Epidermal melanocyte (primary cell): Measurements from ENCODE around the gene NTMT2.
"Not testable (repeated sequence)": the region's sequence is repeated elsewhere in the genome, so short reads cannot be mapped to it uniquely, and the experiment has no call there.

ENCODE experiments used
- DNase-seq: peaks from one replicate; pipeline ENCODE4 v3.0.0; 2011; ENCODE audit warnings: low spot score; ENCODE audit not compliant: insufficient read length

NTMT2 gene

GRCh38 chr1:170156594-170156993, 10.8 kb downstream of the NTMT2 start:
- DNase-seq: no peak

GRCh38 chr1:170157820-170158219, 12.1 kb downstream of the NTMT2 start:
- no peak for DNase-seq

- DNase-seq: peak; percentile 27
Measured at GRCh38 chr1:170162459-170163246, 16.9 kb downstream of the NTMT2 start.

GRCh38 chr1:170164103-170164763, 18.5 kb downstream of the NTMT2 start:
- DNase-seq: no peak

GRCh38 chr1:170166518-170167180, 20.9 kb downstream of the NTMT2 start:
- DNase-seq: no peak

- DNase-seq: no peak
Measured at GRCh38 chr1:170168265-170168664, 22.5 kb downstream of the NTMT2 start.

GRCh38 chr1:170170513-170170912, 24.8 kb downstream of the NTMT2 start:
- not testable (repeated sequence) for DNase-seq

GRCh38 chr1:170174395-170174794, 28.6 kb downstream of the NTMT2 start:
- no peak for DNase-seq

GRCh38 chr1:170175041-170175440, 29.3 kb downstream of the NTMT2 start:
- DNase-seq: no peak

- no peak for DNase-seq
Measured at GRCh38 chr1:170175484-170175883, 29.7 kb downstream of the NTMT2 start.

GRCh38 chr1:170176772-170177171, 31.0 kb downstream of the NTMT2 start:
- no peak for DNase-seq

GRCh38 chr1:170182442-170182841, 36.7 kb downstream of the NTMT2 start:
- DNase-seq: no peak

GRCh38 chr1:170192546-170192945, 46.8 kb downstream of the NTMT2 start:
- no peak for DNase-seq

GRCh38 chr1:170194451-170194850, 48.7 kb downstream of the NTMT2 start:
- DNase-seq: no peak

- DNase-seq: no peak
Measured at GRCh38 chr1:170196490-170197236, 50.9 kb downstream of the NTMT2 start.

GRCh38 chr1:170198090-170198489, 52.3 kb downstream of the NTMT2 start:
- no peak for DNase-seq

GRCh38 chr1:170198584-170198983, 52.8 kb downstream of the NTMT2 start:
- DNase-seq: no peak

- DNase-seq: no peak
Measured at GRCh38 chr1:170200161-170200560, 54.4 kb downstream of the NTMT2 start.

- DNase-seq: no peak
Measured at GRCh38 chr1:170200621-170201397, 55.0 kb downstream of the NTMT2 start.

- no peak for DNase-seq
Measured at GRCh38 chr1:170203693-170204092, 57.9 kb downstream of the NTMT2 start.

GRCh38 chr1:170204121-170204520, 58.4 kb downstream of the NTMT2 start:
- no peak for DNase-seq
